Naive thymus-derived CD8-positive, alpha-beta T cell (primary cell): Measurements from ENCODE around the gene MYL6. TPM values are rescaled to one million over a fixed set of nuclear protein-coding genes. Genes with fewer than 3 reads are reported as not detected.
"Not testable (repeated sequence)": the region's sequence is repeated elsewhere in the genome, so short reads cannot be mapped to it uniquely, and the experiment has no call there.

Experiments
- ATAC-seq, 2 donors: fragments of 150-1000 bp; cut with Tn5 transposase in 1 of 2; sonication (Bioruptor Pico), chemical (Tn5 transposase) in 1 of 2; 1 replicate in 1 of 2; 2 replicates in 1 of 2; pipeline ENCODE4 v1.10.0; 2021; ENCODE audit warnings: mild to moderate bottlenecking in 2 of 2, moderate library complexity in 2 of 2
- POLR2A ChIA-PET: fragments of 350-600 bp; sonication (Branson Sonifier 250); formaldehyde crosslinking; loops from one replicate; lab custom pipeline; 2021; ENCODE audit warnings: antibody characterized with exemption; lab: Charles Lee
- DNase-seq, 10 donors: peaks; one replicate each; pipeline versions ENCODE4 v3.0.0 to v3.0.0-alpha.2; 2020 to 2022
- H3K27ac Mint-ChIP-seq, 10 donors: one replicate each; pipeline ENCODE4 v1.8.0; 2020 to 2022; ENCODE audit warnings: mild to moderate bottlenecking in 10 of 10, mixed read lengths in 10 of 10, moderate library complexity in 4 of 10, inconsistent platforms in 1 of 10
- H3K27me3 Mint-ChIP-seq, 5 donors: one replicate each; pipeline ENCODE4 v1.8.0; 2021 to 2022; ENCODE audit warnings: mixed read lengths in 5 of 5
- H3K36me3 Mint-ChIP-seq, 3 donors: one replicate each; pipeline ENCODE4 v1.8.0; 2020 to 2022; ENCODE audit warnings: mixed read lengths in 3 of 3, mild to moderate bottlenecking in 2 of 3, inconsistent platforms in 1 of 3
- H3K4me1 Mint-ChIP-seq, 4 donors: one replicate each; pipeline ENCODE4 v1.8.0; 2021 to 2022; ENCODE audit warnings: mixed read lengths in 4 of 4
- H3K4me3 Mint-ChIP-seq, 10 donors: one replicate each; pipeline ENCODE4 v1.8.0; 2020 to 2022; ENCODE audit warnings: mild to moderate bottlenecking in 10 of 10, mixed read lengths in 10 of 10, moderate library complexity in 6 of 10, inconsistent platforms in 1 of 10
- H3K9me3 Mint-ChIP-seq, 9 donors: one replicate each; pipeline ENCODE4 v1.8.0; 2020 to 2022; ENCODE audit warnings: mixed read lengths in 9 of 9, mild to moderate bottlenecking in 3 of 9, inconsistent platforms in 1 of 9, moderate library complexity in 1 of 9
- polyA plus RNA-seq, 3 donors: library from polyadenylated mRNA; unstranded; fragments of 300-500 nt; fragmentation: Illumina TruSeq; gene quantifications; one replicate each; pipeline ENCODE4 v1.2.3, GENCODE V29; 2021
- total RNA-seq, 8 experiments: library from RNA in 2 of 8; stranded (reverse) in 2 of 8; gene quantifications; one replicate each; pipeline ENCODE4 v1.2.3 and lab custom pipeline; 2021 to 2026

The MYL6 gene
- total and polyA plus RNA-seq, 5 experiments from 2014 or later = 421 to 2,533 (median 1,813) TPM

- peaks cover 15 to 44% (median 37%) of the 10 kb centered on the region in 4 donors for H3K4me1 Mint-ChIP-seq
- no peaks in the 10 kb centered on the region for H3K27me3 Mint-ChIP-seq
- POLR2A ChIA-PET = interaction anchor here (0.6 to 3.1 kb wide), 15 partner anchors 10 to 477 kb away, joined by 3 to 18 read pairs (median 6); partner anchors contain the start of genes CNPY2, PA2G4, RNF41 and SMARCC2
- peaks cover 0 to 1% (median 0%) of the 10 kb centered on the region in 3 donors for H3K36me3 Mint-ChIP-seq
- DNase-seq (peak; percentile 39 to 83 (median 60)), ATAC-seq (peak; percentile 75 to 77)
- H3K27ac Mint-ChIP-seq = peak overlapping the region; percentile 93 to 99 (median 98)
- H3K9me3 Mint-ChIP-seq = no peaks in the 10 kb centered on the region
- peak overlapping the region; percentile 81 to 95 (median 92) for H3K4me3 Mint-ChIP-seq
Observed at GRCh38 chr12:56151672-56152131, 6.5 kb upstream of the MYL6 start.

GRCh38 chr12:56152132-56152755 is 5.9 kb upstream of the MYL6 start, which contains the start of gene MYL6B:
MYL6B (plus strand) TSS chr12:56152587; CDS start chr12:56153919, 1,332 bp downstream.
- H3K9me3 Mint-ChIP-seq = no peaks in the 10 kb centered on the region
- ATAC-seq = peak; percentile 89 to 91
- no peaks in the 10 kb centered on the region for H3K36me3 Mint-ChIP-seq
- H3K4me1 Mint-ChIP-seq = peaks cover 15 to 45% (median 38%) of the 10 kb centered on the region in 4 donors
- peak within 1 kb of the TSS; percentile 81 to 95 (median 92) for H3K4me3 Mint-ChIP-seq
- H3K27ac Mint-ChIP-seq = peak within 1 kb of the TSS; percentile 93 to 99 (median 98)
- POLR2A ChIA-PET = interaction anchor here (0.6 to 3.1 kb wide), 13 partner anchors 10 to 476 kb away, joined by 3 to 18 read pairs (median 6); partner anchors contain the start of genes CNPY2, PA2G4, RNF41 and SMARCC2
- DNase-seq = peak; percentile 85 to 94 (median 87)
- H3K27me3 Mint-ChIP-seq = no peaks in the 10 kb centered on the region

DNA sequence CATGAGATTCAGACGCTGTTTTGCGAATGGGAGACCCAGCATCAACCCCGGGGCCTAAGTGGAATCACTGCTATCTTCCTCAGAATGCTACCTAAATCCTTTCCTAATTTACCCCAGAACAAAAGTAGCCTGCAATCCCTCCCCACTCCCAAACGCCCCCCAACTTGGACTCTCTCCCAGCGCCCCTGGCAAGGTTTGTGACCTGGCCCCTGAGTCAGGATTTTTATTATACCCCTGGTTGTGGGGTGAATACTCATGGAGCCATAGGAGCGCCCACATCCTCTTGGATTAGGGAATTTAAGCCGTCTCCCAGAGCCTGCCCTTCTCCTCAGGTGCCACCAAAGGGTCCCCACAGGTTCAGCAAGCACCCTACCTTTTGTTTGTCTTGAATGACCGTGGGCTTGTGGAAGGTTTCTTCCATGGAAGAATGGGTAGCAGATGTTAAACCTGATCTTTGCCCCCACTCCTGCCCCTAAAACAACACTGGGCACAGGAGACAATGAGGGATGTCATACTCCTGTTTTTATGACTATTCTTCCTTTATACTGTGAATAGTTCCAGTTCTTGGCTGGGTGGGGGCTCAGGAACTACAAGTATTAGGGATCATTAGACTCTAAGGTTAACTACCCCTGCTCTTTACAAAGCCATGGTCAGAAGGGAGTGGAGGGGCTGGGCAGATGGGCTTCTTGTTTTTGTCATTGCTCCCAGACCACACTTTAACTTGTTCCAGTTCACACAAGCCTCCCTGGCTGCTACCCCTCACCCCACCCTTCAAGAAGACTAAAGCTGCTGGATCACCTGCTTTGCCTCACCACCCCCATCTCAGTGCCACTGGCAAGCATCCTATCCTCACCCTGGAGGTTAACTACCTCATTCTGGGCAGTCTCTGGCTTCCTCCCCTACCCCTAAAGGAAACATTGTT is 5.1 kb upstream of the MYL6 start:
- POLR2A ChIA-PET = interaction anchor here (13.3 kb wide), 1 partner anchor 27 kb away, joined by 163 read pairs; the partner anchor contains the start of gene ESYT1
- H3K36me3 Mint-ChIP-seq = no peaks in the 10 kb centered on the region
- ATAC-seq = no peak
- peaks cover 17 to 52% (median 43%) of the 10 kb centered on the region in 4 donors for H3K4me1 Mint-ChIP-seq
- no peak for DNase-seq
- peak overlapping the region in 9 of 10 donors; percentile 69 to 99 (median 97) for H3K27ac Mint-ChIP-seq
- peak overlapping the region; percentile 81 to 95 (median 92) for H3K4me3 Mint-ChIP-seq
- H3K9me3 Mint-ChIP-seq = no peaks in the 10 kb centered on the region
- no peaks in the 10 kb centered on the region for H3K27me3 Mint-ChIP-seq

GRCh38 chr12:56153678-56154065 is 4.5 kb upstream of the MYL6 start:
- POLR2A ChIA-PET = interaction anchor here (1.5 to 13.3 kb wide), 5 partner anchors 27 to 50 kb away, joined by 3 to 163 read pairs (median 5); partner anchors contain the start of genes ESYT1, SMARCC2 and ZC3H10
- Mint-ChIP-seq H3K36me3 (peaks cover 0 to 2% (median 0%) of the 10 kb centered on the region in 3 donors), H3K4me1 (peaks cover 19 to 58% (median 46%) of the 10 kb centered on the region in 4 donors), H3K9me3 (no peaks in the 10 kb centered on the region), H3K4me3 (peak overlapping the region in 7 of 10 donors; percentile 32 to 94 (median 92)), H3K27me3 (no peaks in the 10 kb centered on the region), H3K27ac (no peak overlapping the region)
- ATAC-seq (no peak), DNase-seq (no peak)

- POLR2A ChIA-PET = interaction anchor here (1.1 to 13.3 kb wide), 6 partner anchors 10 to 51 kb away, joined by 3 to 163 read pairs (median 4); partner anchors contain the start of genes ESYT1, SMARCC2 and ZC3H10
- Mint-ChIP-seq H3K27ac (peak overlapping the region in 3 of 10 donors; percentile 6 to 56 (median 31)), H3K36me3 (peaks cover 0 to 2% (median 1%) of the 10 kb centered on the region in 3 donors), H3K27me3 (no peaks in the 10 kb centered on the region), H3K4me1 (peaks cover 26 to 65% (median 50%) of the 10 kb centered on the region in 4 donors), H3K9me3 (no peaks in the 10 kb centered on the region), H3K4me3 (peak overlapping the region in 2 of 10 donors; percentile 22 to 76)
- no peak for ATAC-seq
- DNase-seq = no peak
Observed at GRCh38 chr12:56154246-56154771, 3.9 kb upstream of the MYL6 start.

- no peak for DNase-seq
- Mint-ChIP-seq H3K4me3 (peak overlapping the region in 6 of 10 donors; percentile 12 to 76 (median 42)), H3K27ac (peak overlapping the region in 3 of 10 donors; percentile 38 to 50 (median 49))
Observed at GRCh38 chr12:56154818-56155217, 3.3 kb upstream of the MYL6 start.

GRCh38 chr12:56155256-56155845 is 2.8 kb upstream of the MYL6 start:
- no peaks in the 10 kb centered on the region for H3K27me3 Mint-ChIP-seq
- peaks cover 33 to 69% (median 58%) of the 10 kb centered on the region in 4 donors for H3K4me1 Mint-ChIP-seq
- H3K4me3 Mint-ChIP-seq = peak overlapping the region in 9 of 10 donors; percentile 5 to 66 (median 25)
- H3K27ac Mint-ChIP-seq = peak overlapping the region in 7 of 10 donors; percentile 11 to 71 (median 40)
- no peak for DNase-seq
- no peaks in the 10 kb centered on the region for H3K9me3 Mint-ChIP-seq
- POLR2A ChIA-PET = interaction anchor here (1.1 to 13.3 kb wide), 7 partner anchors 11 to 52 kb away, joined by 3 to 163 read pairs (median 5); partner anchors contain the start of genes ESYT1, SMARCC2 and ZC3H10
- H3K36me3 Mint-ChIP-seq = peaks cover 2 to 9% (median 5%) of the 10 kb centered on the region in 3 donors
- no peak for ATAC-seq

More at GRCh38 chr12:56154818-56155217, 3.3 kb upstream of the MYL6 start:
- no peaks in the 10 kb centered on the region for H3K27me3 Mint-ChIP-seq
- peaks cover 27 to 69% (median 55%) of the 10 kb centered on the region in 4 donors for H3K4me1 Mint-ChIP-seq
- peaks cover 0 to 4% (median 2%) of the 10 kb centered on the region in 3 donors for H3K36me3 Mint-ChIP-seq
- POLR2A ChIA-PET = interaction anchor here (1.1 to 13.3 kb wide), 6 partner anchors 11 to 51 kb away, joined by 3 to 163 read pairs (median 4); partner anchors contain the start of genes ESYT1, SMARCC2 and ZC3H10
- ATAC-seq = no peak
- no peaks in the 10 kb centered on the region for H3K9me3 Mint-ChIP-seq

- H3K9me3 Mint-ChIP-seq, H3K27me3 Mint-ChIP-seq, ATAC-seq, DNase-seq: not testable (repeated sequence)
- Mint-ChIP-seq H3K36me3 (peaks cover 2 to 19% (median 8%) of the 10 kb centered on the region in 3 donors), H3K27ac (peak overlapping the region in 9 of 10 donors; percentile 77 to 99 (median 97)), H3K4me3 (peak overlapping the region; percentile 93 to 99 (median 98)), H3K4me1 (peaks cover 34 to 69% (median 59%) of the 10 kb centered on the region in 4 donors)
- POLR2A ChIA-PET = interaction anchor here (0.7 to 13.3 kb wide), 11 partner anchors 13 to 167 kb away, joined by 3 to 163 read pairs (median 4); partner anchors contain the start of genes ESYT1, SMARCC2 and ZC3H10
Observed at GRCh38 chr12:56156464-56157200, 1.5 kb upstream of the MYL6 start.

- ATAC-seq = peak; percentile 50 to 55
- peak in 9 of 10 donors; percentile 28 to 76 (median 57) for DNase-seq
- H3K27ac Mint-ChIP-seq = peak overlapping the region; percentile 94 to 100 (median 98)
- peaks cover 32 to 62% (median 55%) of the 10 kb centered on the region in 4 donors for H3K4me1 Mint-ChIP-seq
- peaks cover 2 to 26% (median 8%) of the 10 kb centered on the region in 3 donors for H3K36me3 Mint-ChIP-seq
- no peaks in the 10 kb centered on the region for H3K27me3 Mint-ChIP-seq
- H3K9me3 Mint-ChIP-seq = no peaks in the 10 kb centered on the region
- POLR2A ChIA-PET = interaction anchor here (0.7 to 13.3 kb wide), 12 partner anchors 13 to 168 kb away, joined by 3 to 163 read pairs (median 8); partner anchors contain the start of genes COQ10A, ESYT1, RNF41 and SMARCC2
- H3K4me3 Mint-ChIP-seq = peak overlapping the region; percentile 93 to 99 (median 98)
Observed at GRCh38 chr12:56157201-56158028, 744 bp upstream of the MYL6 start.
